Right lobe of liver (tissue), 4 donors: Measurements from ENCODE around the gene DPH3.

ENCODE experiments used
- POLR2A ChIP-seq: fragments of 450-650 bp; IDR thresholded peaks from one replicate; pipeline ENCODE4 v1.6.1; 2017; ENCODE audit warnings: antibody characterized with exemption, mild to moderate bottlenecking
- TF ChIP-seq, protein P1 (sequence below), 4 donors: fragments of 200-600 bp in 3 of 4; fragments of 450-650 bp in 1 of 4; IDR thresholded peaks; one replicate each; pipeline versions ENCODE4 v1.5.1 to v1.8.0; 2016 to 2022; ENCODE audit warnings: antibody characterized with exemption in 4 of 4, mild to moderate bottlenecking in 2 of 4
- donor health status: DM: no; HTN: no; CAD: no.
- donor health status: DM: no; HTN: no; CAD: no.
- donor health status: DM: no; HTN: yes; CAD: no.

DNA sequence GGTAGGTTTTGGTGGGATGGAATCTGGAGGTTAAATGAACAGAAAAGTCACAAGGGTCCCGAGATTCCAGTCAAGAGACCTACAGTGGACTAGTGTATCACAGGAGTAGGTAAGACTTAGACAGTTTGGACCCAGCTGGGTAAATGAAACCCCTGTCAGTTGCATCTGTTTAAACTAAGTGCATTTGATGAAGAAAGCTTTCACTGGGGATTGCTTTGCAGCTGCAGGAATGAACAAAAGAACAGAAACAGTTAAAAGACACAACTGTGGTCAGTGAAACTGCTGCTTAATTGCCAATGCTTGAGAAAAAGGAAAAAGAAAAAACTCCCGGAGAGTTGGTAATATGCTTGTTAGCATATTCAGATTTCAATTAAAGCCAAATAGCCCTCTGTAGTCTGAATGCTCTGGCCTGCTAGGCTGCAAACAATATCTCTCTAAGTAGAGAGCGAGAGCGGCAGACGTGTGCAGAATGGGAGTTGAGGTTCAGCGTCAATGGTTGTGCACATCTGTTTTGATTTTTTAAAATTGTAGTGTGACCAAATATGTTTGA lies 37.4 kb upstream of the DPH3 start:
- TF ChIP-seq, protein P1, sequence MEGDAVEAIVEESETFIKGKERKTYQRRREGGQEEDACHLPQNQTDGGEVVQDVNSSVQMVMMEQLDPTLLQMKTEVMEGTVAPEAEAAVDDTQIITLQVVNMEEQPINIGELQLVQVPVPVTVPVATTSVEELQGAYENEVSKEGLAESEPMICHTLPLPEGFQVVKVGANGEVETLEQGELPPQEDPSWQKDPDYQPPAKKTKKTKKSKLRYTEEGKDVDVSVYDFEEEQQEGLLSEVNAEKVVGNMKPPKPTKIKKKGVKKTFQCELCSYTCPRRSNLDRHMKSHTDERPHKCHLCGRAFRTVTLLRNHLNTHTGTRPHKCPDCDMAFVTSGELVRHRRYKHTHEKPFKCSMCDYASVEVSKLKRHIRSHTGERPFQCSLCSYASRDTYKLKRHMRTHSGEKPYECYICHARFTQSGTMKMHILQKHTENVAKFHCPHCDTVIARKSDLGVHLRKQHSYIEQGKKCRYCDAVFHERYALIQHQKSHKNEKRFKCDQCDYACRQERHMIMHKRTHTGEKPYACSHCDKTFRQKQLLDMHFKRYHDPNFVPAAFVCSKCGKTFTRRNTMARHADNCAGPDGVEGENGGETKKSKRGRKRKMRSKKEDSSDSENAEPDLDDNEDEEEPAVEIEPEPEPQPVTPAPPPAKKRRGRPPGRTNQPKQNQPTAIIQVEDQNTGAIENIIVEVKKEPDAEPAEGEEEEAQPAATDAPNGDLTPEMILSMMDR (IDR thresholded peaks at IDR 0.05): no peak
- TF ChIP-seq POLR2A: no peak
